A673 (cell line): ENCODE data around the gene SRL. TPM values are rescaled to one million over a fixed set of nuclear protein-coding genes. Genes with fewer than 3 reads are reported as not detected.

ENCODE experiments used
- BruUV-seq: library from RNA; stranded (reverse); fragments of 400-500 nt; replicated peaks from 2 replicates; lab custom pipeline; 2021; lab: Mats Ljungman, UMichigan
- CTCF ChIA-PET: fragments of 300-600 bp; sonication (Branson Sonifier 250); formaldehyde crosslinking; loops from one replicate; lab custom pipeline; 2022; ENCODE audit warnings: antibody characterized with exemption; lab: Charles Lee
- POLR2A ChIA-PET: fragments of 300-600 bp; sonication (Branson Sonifier 250); formaldehyde crosslinking; loops from one replicate; lab custom pipeline; 2022; ENCODE audit warnings: antibody characterized with exemption; ENCODE audit not compliant: low non-redundant PET; lab: Charles Lee
- DNase-seq: peaks from one replicate; pipeline ENCODE4 v3.0.0-alpha.2; 2015; ENCODE audit warnings: low spot score
- H3K27ac ChIP-seq: fragments of 200-600 bp; sonication (generic); 2 replicates; pipeline ENCODE4 v1.5.1; 2016; ENCODE audit warnings: mixed run types, low read depth, mild to moderate bottlenecking, mixed read lengths, antibody characterized with exemption, low read length; ENCODE audit not compliant: poor library complexity, severe bottlenecking
- H3K27me3 ChIP-seq: fragments of 200-600 bp; sonication (generic); replicated peaks from 2 replicates; pipeline ENCODE4 v1.6.1; 2017; ENCODE audit warnings: mixed run types, low read depth, mild to moderate bottlenecking, mixed read lengths, antibody characterized with exemption, low read length; ENCODE audit not compliant: insufficient read depth, poor library complexity
- H3K36me3 ChIP-seq: fragments of 200-600 bp; sonication (generic); 2 replicates; pipeline ENCODE4 v1.6.1; 2016; ENCODE audit warnings: mixed run types, mild to moderate bottlenecking, mixed read lengths, antibody characterized with exemption, low read length; ENCODE audit not compliant: insufficient read depth, poor library complexity, severe bottlenecking
- H3K4me1 ChIP-seq: fragments of 200-600 bp; sonication (generic); 2 replicates; pipeline ENCODE4 v1.6.1; 2017; ENCODE audit warnings: mixed run types, mild to moderate bottlenecking, mixed read lengths, antibody characterized with exemption, low read length; ENCODE audit not compliant: insufficient read depth, poor library complexity, severe bottlenecking
- H3K4me3 ChIP-seq: fragments of 200-600 bp; sonication (generic); 2 replicates; pipeline ENCODE4 v1.5.1; 2016; ENCODE audit warnings: low read depth, mixed run types, mild to moderate bottlenecking, mixed read lengths, low read length; ENCODE audit not compliant: poor library complexity, severe bottlenecking
- H3K9me3 ChIP-seq: fragments of 200-600 bp; sonication (generic); 2 replicates; pipeline ENCODE4 v1.6.1; 2016; ENCODE audit warnings: mixed run types, low read depth, mild to moderate bottlenecking, mixed read lengths, antibody characterized with exemption, low read length; ENCODE audit not compliant: poor library complexity, severe bottlenecking
- EZH2 ChIP-seq: fragments of 200-600 bp; sonication (generic); IDR thresholded peaks from 2 replicates; pipeline ENCODE4 v1.6.1; 2017; ENCODE audit warnings: borderline replicate concordance, low read depth, mild to moderate bottlenecking, mixed read lengths, antibody characterized with exemption, low read length; ENCODE audit not compliant: poor library complexity, severe bottlenecking
- intact Hi-C: fragments of 100-400 bp; cut with micrococcal nuclease; formaldehyde crosslinking; loops from one replicate; pipeline ENCODE4 v1.10.0; 2022; ENCODE audit not compliant: unreplicated experiment
- total RNA-seq: library from RNA; stranded (reverse); gene quantifications from 2 replicates; pipeline ENCODE4 v1.2.3, GENCODE V29; 2021
- TF ChIP-seq, protein P1 (sequence below): fragments of 300-800, 200-600 bp; sonication (generic); conservative IDR thresholded peaks from 2 replicates; pipeline ENCODE4 v1.5.1; 2017; ENCODE audit warnings: low read depth, mild to moderate bottlenecking, antibody characterized with exemption, low read length, moderate library complexity, mixed read lengths

The SRL gene
- total RNA-seq, 1 experiment from 2014 or later = 0.11 TPM

DNA sequence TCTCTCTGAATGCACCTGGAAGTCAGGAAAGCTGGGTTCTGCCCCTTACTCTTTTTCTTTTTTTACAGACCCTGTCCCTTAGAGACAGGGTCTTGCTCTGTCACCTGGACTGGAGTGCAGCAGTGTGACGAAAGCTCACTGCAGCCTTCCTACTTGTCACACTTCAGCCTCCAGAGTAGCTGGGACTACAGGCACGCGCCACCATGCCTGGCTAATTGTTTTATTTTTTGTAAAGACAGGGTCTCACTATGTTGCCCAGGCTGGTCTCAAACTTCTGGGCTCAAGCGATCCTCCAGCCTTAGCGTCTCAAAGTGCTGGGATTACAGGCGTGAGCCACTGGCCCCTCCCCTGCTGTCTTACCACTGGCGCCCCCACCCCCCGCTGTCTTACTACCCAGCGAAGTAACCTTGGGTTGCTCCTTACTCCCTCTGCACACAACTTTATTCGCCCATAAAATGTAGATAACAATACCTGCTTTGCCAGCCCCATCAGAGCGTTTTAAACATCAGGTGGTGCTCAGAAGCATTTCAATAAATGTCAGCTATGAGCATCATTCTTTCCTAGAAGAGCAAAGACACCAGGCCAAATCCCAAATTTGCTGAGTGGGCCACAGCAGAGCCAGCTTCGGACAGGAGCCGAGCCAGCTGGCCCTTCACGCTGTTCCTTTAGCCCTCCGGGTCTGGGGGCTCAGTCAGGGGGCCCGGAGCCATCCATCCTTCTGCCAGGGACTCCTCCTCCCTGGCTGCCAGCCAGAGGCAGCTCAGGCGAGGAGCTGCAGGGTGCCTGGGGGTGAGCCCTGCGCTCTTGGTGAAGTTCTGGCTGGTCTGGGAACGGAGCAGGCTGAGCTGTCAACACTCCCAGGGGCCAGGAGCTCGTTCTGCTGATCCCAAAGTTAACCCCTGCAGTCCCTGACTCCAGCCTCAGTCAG is 24.4 kb downstream of the SRL start:
- POLR2A ChIA-PET = no interaction called here
- no peak for TF ChIP-seq EZH2
- TF ChIP-seq, protein P1, sequence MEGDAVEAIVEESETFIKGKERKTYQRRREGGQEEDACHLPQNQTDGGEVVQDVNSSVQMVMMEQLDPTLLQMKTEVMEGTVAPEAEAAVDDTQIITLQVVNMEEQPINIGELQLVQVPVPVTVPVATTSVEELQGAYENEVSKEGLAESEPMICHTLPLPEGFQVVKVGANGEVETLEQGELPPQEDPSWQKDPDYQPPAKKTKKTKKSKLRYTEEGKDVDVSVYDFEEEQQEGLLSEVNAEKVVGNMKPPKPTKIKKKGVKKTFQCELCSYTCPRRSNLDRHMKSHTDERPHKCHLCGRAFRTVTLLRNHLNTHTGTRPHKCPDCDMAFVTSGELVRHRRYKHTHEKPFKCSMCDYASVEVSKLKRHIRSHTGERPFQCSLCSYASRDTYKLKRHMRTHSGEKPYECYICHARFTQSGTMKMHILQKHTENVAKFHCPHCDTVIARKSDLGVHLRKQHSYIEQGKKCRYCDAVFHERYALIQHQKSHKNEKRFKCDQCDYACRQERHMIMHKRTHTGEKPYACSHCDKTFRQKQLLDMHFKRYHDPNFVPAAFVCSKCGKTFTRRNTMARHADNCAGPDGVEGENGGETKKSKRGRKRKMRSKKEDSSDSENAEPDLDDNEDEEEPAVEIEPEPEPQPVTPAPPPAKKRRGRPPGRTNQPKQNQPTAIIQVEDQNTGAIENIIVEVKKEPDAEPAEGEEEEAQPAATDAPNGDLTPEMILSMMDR = no peak
- Histone ChIP-seq H3K27ac (no peak overlapping the region), H3K4me1 (peaks cover 10% of the 10 kb centered on the region), H3K36me3 (no peaks in the 10 kb centered on the region), H3K9me3 (no peaks in the 10 kb centered on the region), H3K4me3 (no peak overlapping the region), H3K27me3 (no peaks in the 10 kb centered on the region)
- peak; percentile 56 for DNase-seq
- intact Hi-C loops = no loop called here
- no TSS peak for BruUV-seq
- CTCF ChIA-PET = no interaction called here

DNA sequence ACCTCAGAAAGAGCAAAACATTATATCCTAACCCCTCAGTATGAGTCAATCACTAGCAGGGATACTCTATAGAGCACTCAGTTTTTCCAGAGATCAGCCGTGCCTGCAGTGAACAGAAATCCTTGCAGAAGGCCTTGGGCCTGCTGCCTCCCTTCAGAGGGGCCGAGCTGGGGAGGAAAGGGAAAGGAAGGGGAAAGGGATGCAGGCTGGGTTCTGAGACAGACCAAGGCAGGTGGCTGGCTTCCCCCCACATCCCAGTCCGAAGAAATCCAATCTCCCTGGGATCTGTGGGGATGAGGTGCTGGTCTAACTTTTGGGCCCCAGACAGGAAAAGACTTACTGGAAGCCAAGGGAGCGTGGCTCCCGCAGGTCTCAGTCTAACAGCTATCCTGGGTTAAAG is 25.3 kb downstream of the SRL start:
- Histone ChIP-seq H3K27me3 (no peaks in the 10 kb centered on the region), H3K9me3 (no peaks in the 10 kb centered on the region), H3K4me3 (no peak overlapping the region), H3K4me1 (peaks cover 10% of the 10 kb centered on the region), H3K27ac (no peak overlapping the region), H3K36me3 (no peaks in the 10 kb centered on the region)
- intact Hi-C loops = no loop called here
- TF ChIP-seq EZH2 = no peak
- TF ChIP-seq, protein P1 = no peak
- DNase-seq = no peak
- CTCF ChIA-PET = no interaction called here
- no TSS peak for BruUV-seq
- POLR2A ChIA-PET = no interaction called here

DNA sequence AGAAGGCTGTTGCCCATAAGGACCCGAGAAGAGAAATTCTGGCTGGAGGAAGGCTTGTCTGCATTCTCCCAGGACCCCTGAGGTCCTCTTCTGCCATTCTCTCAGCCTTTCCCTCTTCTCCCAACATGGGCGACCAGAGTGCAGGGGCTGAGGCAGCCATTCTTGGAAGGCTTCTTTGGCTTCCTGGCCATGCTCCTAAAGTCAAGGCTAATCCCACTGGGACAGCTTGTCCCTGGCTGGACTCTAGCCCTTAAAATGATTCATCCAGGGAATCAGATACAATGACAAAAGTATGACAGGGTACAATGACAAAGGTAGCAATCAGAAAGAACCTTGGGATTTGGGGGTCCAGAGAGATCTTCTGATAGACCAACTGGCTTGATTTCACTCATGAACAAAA is 26.8 kb downstream of the SRL start:
- peaks cover 10% of the 10 kb centered on the region for H3K4me1 ChIP-seq
- H3K27ac ChIP-seq = no peak overlapping the region
- no peak for TF ChIP-seq EZH2
- TF ChIP-seq, protein P1 = no peak
- ChIA-PET POLR2A (no interaction called here), CTCF (interaction anchor here (1.2 kb wide), 1 partner anchor 39 kb away, joined by 3 read pairs; no protein-coding TSS in a partner anchor)
- no peak overlapping the region for H3K4me3 ChIP-seq
- BruUV-seq = no TSS peak
- DNase-seq = no peak
- no peaks in the 10 kb centered on the region for H3K27me3 ChIP-seq
- H3K36me3 ChIP-seq = no peaks in the 10 kb centered on the region
- no peaks in the 10 kb centered on the region for H3K9me3 ChIP-seq
- intact Hi-C loops = no loop called here
